ENCODE data around the gene SERPINB1. TPM values are rescaled to one million over a fixed set of nuclear protein-coding genes. Genes with fewer than 3 reads are reported as not detected.
"Not testable (repeated sequence)": the region's sequence is repeated elsewhere in the genome, so short reads cannot be mapped to it uniquely, and the experiment has no call there.

Gene SERPINB1
- total RNA-seq, 4 donors from 2014 or later = 7.7 to 28.2 (median 17.2) TPM

DNA sequence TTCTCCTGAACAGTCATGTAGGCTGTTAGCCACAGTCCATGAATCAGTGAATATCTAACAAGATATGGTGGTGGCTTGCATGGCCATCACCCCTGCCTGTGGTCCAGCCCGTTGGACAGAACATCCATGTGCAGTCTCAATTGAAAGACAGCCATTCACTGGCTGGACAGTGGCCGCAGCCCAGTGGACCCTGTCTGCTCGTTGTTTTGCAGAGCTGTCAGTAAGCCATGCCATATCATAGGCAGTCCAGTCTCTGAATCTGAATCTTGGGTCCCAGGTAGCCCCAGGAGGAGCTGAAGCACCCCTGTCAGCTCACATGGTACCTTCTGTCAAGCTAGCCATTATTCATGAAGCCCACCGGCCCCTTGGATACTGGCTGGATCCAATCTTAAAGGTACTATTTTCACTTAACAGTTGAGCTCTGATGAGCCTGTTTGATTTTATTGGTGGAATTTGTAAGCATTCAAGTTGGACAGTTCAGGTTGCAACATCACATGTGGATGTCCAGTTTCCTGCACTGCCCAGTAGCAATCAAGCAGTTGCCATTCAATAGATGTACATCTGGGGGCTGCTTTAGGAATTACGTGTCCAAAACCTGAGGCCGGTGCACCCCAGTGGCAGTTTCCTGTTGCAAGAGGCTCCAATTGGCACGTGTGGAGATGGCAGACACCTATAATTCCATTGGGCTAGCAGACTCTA, 37.8 kb downstream of the SERPINB1 start:
- no peak for DNase-seq
- Histone ChIP-seq H3K9me3 (no peaks in the 10 kb centered on the region), H3K36me3 (no peaks in the 10 kb centered on the region), H3K27me3 (no peaks in the 10 kb centered on the region), H3K27ac (no peak overlapping the region), H3K4me3 (no peak overlapping the region), H3K4me1 (no peaks in the 10 kb centered on the region)
- TF ChIP-seq, protein P1, sequence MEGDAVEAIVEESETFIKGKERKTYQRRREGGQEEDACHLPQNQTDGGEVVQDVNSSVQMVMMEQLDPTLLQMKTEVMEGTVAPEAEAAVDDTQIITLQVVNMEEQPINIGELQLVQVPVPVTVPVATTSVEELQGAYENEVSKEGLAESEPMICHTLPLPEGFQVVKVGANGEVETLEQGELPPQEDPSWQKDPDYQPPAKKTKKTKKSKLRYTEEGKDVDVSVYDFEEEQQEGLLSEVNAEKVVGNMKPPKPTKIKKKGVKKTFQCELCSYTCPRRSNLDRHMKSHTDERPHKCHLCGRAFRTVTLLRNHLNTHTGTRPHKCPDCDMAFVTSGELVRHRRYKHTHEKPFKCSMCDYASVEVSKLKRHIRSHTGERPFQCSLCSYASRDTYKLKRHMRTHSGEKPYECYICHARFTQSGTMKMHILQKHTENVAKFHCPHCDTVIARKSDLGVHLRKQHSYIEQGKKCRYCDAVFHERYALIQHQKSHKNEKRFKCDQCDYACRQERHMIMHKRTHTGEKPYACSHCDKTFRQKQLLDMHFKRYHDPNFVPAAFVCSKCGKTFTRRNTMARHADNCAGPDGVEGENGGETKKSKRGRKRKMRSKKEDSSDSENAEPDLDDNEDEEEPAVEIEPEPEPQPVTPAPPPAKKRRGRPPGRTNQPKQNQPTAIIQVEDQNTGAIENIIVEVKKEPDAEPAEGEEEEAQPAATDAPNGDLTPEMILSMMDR (IDR thresholded peaks at IDR 0.05) = no peak
- TF ChIP-seq POLR2A (IDR thresholded peaks at IDR 0.05) = no peak
- intact Hi-C loops (cut with DNase I; ENCODE audit: low total_unique reads) = no loop called here

DNA sequence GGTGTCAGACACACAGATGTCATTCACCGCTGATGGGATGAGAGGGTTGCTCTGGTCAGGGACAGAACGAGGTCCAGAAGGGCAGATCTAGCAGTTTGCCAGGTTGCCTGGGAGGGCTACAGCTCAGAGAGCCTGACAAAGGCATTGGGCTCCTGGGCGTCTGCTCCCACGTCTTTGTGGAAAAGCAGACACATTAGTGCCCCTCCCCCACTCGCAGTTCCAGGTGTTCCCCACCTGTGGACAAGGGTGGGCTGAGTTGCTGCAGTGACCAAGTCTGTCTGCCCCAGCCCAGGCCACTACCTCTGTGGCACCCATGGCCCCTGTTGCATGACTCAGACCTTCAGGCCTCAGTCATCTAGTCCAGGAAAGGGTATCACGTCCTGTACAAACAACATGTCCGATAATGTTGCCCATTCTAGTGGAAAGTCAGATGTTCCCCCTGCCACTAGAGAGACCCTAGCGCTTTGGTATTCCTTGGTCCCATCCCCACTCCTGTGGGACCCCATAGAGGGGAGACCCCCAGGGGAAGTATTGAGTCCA, 39.1 kb downstream of the SERPINB1 start:
- intact Hi-C loops (cut with DNase I; ENCODE audit: low total_unique reads) = no loop called here
- no peak overlapping the region for H3K4me3 ChIP-seq

DNA sequence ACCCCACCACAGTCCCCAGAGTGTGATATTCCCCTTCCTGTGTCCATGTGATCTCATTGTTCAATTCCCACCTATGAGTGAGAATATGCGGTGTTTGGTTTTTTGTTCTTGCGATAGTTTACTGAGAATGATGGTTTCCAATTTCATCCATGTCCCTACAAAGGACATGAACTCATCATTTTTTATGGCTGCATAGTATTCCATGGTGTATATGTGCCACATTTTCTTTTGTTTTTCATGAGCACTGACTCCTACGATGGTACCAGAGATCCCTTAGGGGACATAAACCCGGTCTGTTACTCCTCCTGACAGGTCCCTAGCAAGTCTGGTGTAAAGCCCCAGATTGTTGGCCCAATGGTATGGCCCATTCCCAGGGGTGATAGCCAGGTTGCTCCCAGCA, 40.0 kb downstream of the SERPINB1 start:
- H3K27ac ChIP-seq; H3K27me3 ChIP-seq; intact Hi-C loops (cut with DNase I; ENCODE audit: low total_unique reads); H3K4me1 ChIP-seq; H3K4me3 ChIP-seq; H3K36me3 ChIP-seq; DNase-seq; H3K9me3 ChIP-seq: not testable (repeated sequence)

More for the DNA sequence above, 39.1 kb downstream of the SERPINB1 start:
- no peaks in the 10 kb centered on the region for H3K4me1 ChIP-seq
- H3K36me3 ChIP-seq = no peaks in the 10 kb centered on the region
- no peak overlapping the region for H3K27ac ChIP-seq
- H3K9me3 ChIP-seq = no peaks in the 10 kb centered on the region
- no peak for DNase-seq
- no peaks in the 10 kb centered on the region for H3K27me3 ChIP-seq
- no peak for TF ChIP-seq POLR2A (IDR thresholded peaks at IDR 0.05)
- TF ChIP-seq, protein P1 (IDR thresholded peaks at IDR 0.05) = no peak

DNA sequence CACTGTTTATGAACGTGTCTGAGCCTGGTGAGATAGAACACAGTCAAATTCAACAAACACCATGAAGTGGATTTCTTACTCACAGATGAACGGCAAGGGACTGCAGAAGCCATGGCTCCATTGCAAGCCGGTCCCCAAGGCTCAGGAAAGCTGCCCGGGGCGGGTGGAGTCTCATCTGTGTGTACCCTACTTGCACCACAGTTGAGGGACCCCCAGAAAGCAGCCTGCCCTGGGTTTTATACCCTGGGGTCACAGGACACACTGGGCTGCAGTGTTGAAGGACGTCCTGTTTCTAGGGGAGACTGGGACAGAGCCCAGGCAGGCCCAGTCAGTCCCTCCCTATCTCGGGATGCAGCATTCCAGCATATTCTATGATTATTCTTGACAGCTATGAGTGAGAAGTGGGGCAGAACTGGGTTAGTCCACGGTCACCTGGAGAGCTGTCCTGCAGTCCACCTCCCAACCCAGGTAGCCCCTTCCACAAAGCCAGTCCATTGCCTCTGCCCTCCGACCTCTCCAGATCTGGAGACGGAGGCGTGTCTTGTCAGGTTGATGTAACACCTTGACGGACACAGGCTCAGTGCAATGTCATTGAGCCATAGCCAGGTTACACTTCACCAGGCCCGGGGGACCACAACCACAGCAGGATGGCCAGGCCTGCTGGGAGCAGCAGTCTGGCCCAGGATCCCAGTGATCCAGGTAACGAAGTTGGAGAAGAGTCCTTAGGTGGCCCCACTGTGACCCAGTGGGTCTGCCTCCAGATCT, 40.9 kb downstream of the SERPINB1 start:
- no peaks in the 10 kb centered on the region for H3K36me3 ChIP-seq
- no peaks in the 10 kb centered on the region for H3K9me3 ChIP-seq
- intact Hi-C loops (cut with DNase I; ENCODE audit: low total_unique reads) = no loop called here
- H3K27ac ChIP-seq = no peak overlapping the region
- no peak for TF ChIP-seq POLR2A (IDR thresholded peaks at IDR 0.05)
- TF ChIP-seq, protein P1 (IDR thresholded peaks at IDR 0.05) = no peak
- H3K4me3 ChIP-seq = no peak overlapping the region
- no peak for DNase-seq
- H3K4me1 ChIP-seq = no peaks in the 10 kb centered on the region
- no peaks in the 10 kb centered on the region for H3K27me3 ChIP-seq

DNA sequence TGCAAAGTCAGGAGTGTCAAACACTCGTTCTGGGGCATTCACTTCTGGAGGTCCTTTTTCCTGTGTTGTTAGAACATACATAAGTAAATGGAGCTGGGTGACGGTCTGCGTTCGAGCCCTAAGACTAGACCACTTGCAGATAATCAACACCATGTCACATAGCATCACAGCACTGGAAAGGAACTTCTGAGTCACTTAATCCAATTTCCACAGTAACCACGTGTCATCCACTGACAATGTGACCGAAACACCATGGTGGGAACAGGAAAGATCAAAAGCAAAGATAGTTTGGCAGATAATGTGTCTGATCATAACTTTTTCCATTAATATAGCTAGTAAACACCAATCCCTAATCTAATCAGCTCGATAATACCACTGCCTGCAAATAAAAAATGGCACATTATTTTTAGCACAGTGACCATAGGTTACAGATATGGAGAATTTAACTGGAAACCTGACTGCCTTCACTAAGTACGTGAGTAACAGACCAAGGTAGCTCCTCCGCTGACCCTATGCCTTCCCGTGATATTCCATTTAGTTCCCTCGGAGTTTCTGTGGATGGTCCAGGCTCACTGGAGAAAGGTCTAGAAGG, 41.6 kb downstream of the SERPINB1 start:
- intact Hi-C loops (cut with DNase I; ENCODE audit: low total_unique reads) = no loop called here
- DNase-seq = no peak
- Histone ChIP-seq H3K9me3 (no peaks in the 10 kb centered on the region), H3K27me3 (no peaks in the 10 kb centered on the region), H3K4me1 (no peaks in the 10 kb centered on the region), H3K36me3 (no peaks in the 10 kb centered on the region), H3K4me3 (no peak overlapping the region), H3K27ac (no peak overlapping the region)
- no peak for TF ChIP-seq POLR2A (IDR thresholded peaks at IDR 0.05)
- TF ChIP-seq, protein P1 (IDR thresholded peaks at IDR 0.05) = no peak

Measured in uterus (tissue), 4 donors.